Central memory CD4-positive, alpha-beta T cell (primary cell): Measurements from ENCODE around the gene UPF3B.
"Not testable (repeated sequence)": the region's sequence is repeated elsewhere in the genome, so short reads cannot be mapped to it uniquely, and the experiment has no call there.

Experiments
- DNase-seq: peaks from one replicate; pipeline ENCODE4 v3.0.0; 2022
- total RNA-seq, 3 experiments: gene quantifications; one replicate each; lab custom pipeline; 2026; lab: John Stamatoyannopoulos, UW

UPF3B gene
- 17.5 to 30.5 (median 28.2) reads per million in 3 experiments for total RNA-seq

DNA sequence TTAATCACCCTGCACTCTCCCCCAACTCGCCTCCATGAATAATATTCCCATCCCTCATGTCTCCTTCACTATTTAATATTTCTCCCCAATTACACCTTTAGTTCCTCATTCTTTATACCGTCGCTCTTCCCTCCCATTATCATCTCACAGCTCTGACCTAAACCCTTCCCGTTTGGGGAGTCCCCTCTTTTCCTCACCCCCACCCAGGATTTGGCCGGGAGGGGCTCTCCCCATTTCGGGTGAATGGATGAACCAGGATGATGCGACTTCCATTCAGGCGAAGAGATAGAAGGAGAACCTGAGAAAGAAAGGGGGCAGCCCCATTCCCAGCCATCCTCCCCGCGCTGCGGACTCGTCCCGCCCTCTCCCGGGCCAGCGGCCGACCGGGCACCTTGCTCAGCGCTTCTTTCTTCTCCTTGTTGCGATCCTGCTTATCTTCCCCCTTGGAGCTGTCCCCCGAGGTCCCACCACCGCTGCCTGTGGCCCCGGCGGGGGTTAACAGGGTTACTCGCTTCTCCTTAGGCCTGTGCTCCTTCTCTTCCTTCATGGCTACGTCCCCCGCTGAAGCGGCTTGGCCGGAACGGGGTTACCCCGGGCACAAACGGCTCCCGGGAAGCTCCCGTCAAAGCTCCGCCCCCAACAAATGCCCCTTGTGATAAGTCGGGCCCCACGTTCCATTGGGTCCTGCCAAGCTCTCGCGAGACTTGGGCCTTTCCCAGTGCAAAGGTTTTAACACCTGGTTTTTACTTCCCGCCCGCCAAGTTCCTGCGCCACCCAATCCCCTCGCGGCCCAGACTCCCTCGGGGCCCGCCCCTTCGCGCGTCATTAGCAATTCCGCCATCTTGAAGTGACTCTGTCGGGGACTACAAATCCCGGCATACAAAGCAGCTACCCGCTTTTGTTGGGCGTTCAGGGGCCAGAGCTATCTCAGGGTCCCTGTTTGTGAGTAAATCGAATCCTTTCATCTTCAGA lies at the start of gene UPF3B:
TSS of gene UPF3B (minus strand) at position 582 of the 972 bp plus-strand sequence. CDS start at position 547, 35 bp downstream.
- peak; percentile 94 for DNase-seq

- DNase-seq = no peak
Observed at GRCh38 chrX:119900976-119901375, 48.2 kb upstream of the UPF3B start.

DNA sequence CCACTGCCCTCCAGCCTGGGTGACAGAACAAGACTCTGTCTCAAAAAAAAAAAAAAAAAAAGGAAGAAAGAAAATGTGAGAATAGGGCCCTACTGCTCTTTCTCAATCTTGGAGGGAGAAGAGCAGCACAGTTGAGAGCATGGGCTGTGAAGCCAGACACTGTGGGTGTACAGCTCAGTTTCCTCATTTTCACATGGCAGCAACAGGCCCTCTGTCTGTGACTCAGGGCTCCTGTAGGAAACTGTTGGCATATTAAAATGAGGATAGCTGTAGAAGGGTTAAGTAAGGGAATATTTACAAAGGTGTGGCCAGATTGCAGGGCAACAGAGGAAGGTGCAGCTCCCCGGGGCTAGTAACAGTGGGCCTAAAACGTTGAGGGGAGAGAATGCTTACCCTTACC lies 46.4 kb upstream of the UPF3B start:
- DNase-seq = no peak

- no peak for DNase-seq
Observed at GRCh38 chrX:119895843-119896326, 43.1 kb upstream of the UPF3B start, which contains the start of gene AKAP14. Gene AKAP14, plus strand, starts transcription at chrX:119895893. Its CDS starts 7,331 bp downstream, at chrX:119903224.

- not testable (repeated sequence) for DNase-seq
Observed at GRCh38 chrX:119891961-119892692, 39.4 kb upstream of the UPF3B start.

DNA sequence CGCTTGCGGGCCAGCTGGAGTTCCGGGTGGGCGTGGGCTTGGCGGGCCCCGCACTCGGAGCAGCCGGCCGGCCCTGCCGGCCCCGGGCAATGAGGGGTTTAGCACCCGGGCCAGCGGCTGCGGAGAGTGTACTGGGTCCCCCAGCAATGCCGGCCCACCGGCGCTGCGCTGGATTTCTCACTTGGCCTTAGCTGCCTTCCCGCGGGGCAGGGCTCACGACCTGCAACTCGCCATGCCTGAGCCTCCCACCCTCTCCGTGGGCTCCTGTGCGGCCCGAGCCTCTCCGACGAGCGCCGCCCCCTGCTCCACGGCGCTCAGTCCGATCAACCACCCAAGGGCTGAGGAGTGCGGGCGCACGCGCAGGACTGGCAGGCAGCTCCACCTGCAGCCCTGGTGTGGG lies 37.9 kb upstream of the UPF3B start:
- DNase-seq = not testable (repeated sequence)

DNA sequence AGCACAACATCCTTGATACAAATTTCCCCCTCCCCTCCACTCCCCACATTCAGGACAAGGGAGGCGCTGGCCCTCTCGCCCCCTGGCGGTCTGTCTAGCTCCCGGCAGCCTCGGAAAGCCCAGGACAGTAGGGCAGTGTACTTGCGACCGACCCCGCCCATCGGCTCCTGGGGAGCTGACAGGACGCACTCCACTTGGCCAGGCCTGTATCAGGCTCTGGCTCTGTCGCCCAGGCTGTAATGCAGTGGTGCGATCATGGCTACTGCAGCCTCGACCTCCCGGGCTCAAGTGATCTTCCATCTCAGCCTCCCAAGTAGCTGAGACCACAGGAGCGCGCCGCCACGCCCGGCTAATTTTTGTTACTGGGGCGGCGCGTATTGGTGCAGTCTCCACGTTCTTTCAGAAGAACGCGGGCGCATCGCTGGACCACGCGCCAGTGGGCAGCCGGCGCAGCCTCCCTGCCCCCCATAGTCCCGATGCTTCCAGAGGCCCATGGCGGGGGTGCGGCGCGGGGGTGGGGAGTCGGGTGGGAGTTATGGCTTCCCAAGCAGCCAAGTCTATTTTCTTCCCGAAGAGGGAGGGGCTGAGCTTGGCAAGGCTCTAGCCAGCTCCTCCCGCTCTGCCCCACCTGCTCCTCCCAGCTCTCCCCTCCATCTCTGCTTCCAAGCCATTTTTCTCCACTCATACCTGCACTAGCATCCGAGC lies 35.1 kb upstream of the UPF3B start:
- DNase-seq = peak; percentile 43

DNA sequence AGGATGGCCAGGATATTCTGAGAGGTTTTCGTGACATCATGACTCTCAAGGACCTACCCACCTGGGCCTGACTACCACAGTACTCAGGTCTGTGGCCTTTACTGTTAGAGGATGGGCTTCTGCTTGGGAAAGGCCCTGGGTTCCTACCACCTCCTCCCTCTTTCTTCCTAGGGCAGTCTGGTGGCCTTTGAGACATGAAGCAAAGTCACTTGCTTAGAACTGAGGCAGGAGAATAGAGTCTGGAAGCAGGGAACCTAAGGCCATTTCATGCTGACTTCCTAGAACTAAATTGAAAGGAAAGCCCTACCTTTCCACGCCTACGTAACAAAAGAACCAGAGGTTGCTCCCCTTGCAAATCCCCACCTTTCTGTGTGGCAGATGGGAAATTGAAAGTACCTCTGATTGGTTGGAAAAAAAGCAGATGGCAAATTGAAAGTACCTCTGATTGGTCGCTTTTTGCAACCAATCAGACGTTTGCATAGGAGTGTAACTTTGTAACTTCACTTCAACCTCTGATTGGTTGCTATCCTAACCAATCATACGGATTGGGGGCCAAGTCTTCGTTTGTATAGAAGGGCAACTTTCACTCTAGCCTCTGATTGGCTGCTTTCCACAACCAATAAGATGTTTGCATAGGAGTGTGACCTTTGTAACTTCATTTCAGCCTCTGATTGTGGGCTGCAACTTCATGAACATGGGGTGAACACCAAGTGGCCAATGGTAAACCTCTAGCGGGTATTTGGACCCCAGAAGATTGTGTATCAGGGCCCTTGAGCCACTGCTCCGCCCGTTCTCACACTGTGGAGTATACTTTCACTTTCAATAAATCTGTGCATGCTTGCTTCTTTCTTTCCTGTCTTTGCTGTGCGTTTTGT lies 33.0 kb upstream of the UPF3B start:
- DNase-seq = peak; percentile 50

- peak; percentile 36 for DNase-seq
Observed at GRCh38 chrX:119880552-119881437, 28.0 kb upstream of the UPF3B start.

GRCh38 chrX:119880076-119880475 lies 27.3 kb upstream of the UPF3B start:
- peak; percentile 17 for DNase-seq

- DNase-seq = no peak
Observed at GRCh38 chrX:119878740-119879139, 26.0 kb upstream of the UPF3B start.

GRCh38 chrX:119871599-119872395 lies 19.0 kb upstream of the UPF3B start, which contains the start of the genes NDUFA1 and RNF113A:
Gene NDUFA1, plus strand, starts transcription at chrX:119871832. Its CDS starts 80 bp downstream, at chrX:119871912.
Gene RNF113A, minus strand, starts transcription at chrX:119871733. Its CDS starts 120 bp downstream, at chrX:119871613.
- peak; percentile 88 for DNase-seq

DNA sequence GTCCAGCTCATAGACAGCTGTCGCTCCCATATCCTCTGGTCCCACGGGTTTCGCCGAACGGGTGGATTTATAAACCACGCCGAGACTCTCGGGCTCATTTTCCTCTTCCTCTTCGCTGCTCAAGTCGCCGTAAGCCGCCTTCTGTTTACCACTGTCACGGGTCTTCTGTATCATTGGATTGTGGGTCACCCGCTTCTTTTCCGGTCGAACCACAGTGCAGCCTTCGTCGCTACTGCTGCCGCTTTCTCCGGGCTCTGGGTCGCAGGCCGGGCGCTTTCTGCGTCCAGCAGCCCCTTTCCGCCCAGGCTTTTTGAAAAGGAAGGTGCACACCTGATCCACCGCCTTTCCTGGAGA lies 18.5 kb upstream of the UPF3B start:
- no peak for DNase-seq

DNA sequence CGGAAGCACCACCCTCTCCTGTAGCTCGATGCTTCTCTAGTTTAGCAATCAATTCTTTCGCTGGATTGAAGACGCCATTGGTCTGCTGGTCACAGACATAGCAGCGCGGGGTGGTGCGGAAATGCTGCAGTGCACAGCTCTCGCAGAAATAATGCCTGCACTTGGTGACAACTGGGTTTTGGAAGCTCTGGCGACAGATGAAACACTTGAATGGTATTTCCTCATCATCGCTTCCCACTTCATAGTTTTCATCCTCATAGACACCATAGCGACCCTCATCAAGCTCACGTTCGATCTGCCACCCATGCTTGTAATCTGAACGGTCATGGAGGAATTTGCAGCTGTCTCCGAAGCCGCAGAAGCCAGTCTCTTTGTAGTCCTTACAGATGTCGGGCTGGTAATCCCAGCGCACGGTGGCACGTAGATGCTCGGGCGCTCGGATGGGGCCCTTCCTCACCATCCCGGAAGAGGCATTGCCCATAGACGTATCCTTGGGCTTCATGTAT lies 17.9 kb upstream of the UPF3B start:
- peak; percentile 31 for DNase-seq

- no peak for DNase-seq
Observed at GRCh38 chrX:119853444-119853843, 681 bp upstream of the UPF3B start.

GRCh38 chrX:119833905-119834304 lies 18.9 kb downstream of the UPF3B start:
- no peak for DNase-seq

DNA sequence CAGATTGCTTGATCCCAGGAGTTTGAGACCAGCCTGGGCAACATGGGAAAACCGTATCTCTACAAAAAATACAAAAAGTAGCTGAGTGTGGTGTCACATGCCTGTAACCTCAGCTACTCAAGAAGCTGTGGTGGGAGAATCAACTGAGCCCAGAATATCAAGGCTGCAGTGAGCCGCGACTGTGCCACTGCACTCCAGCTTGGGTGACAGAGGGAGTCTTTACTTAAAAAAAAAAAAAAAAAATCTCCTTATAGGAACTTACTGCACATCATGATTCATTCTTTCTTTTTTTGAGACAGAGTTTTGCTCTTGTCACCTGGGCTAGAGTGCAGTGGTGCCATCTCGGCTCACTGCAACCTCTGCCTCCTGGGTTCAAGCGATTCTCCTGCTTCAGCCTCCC lies 24.3 kb downstream of the UPF3B start:
- no peak for DNase-seq

GRCh38 chrX:119826399-119826959 lies 26.3 kb downstream of the UPF3B start:
- no peak for DNase-seq

- not testable (repeated sequence) for DNase-seq
Observed at GRCh38 chrX:119824221-119824620, 28.5 kb downstream of the UPF3B start.
